ENCODE results near the gene SLC17A5. TPM values are rescaled to one million over a fixed set of nuclear protein-coding genes. Genes with fewer than 3 reads are reported as not detected.

Gene SLC17A5, protein sequence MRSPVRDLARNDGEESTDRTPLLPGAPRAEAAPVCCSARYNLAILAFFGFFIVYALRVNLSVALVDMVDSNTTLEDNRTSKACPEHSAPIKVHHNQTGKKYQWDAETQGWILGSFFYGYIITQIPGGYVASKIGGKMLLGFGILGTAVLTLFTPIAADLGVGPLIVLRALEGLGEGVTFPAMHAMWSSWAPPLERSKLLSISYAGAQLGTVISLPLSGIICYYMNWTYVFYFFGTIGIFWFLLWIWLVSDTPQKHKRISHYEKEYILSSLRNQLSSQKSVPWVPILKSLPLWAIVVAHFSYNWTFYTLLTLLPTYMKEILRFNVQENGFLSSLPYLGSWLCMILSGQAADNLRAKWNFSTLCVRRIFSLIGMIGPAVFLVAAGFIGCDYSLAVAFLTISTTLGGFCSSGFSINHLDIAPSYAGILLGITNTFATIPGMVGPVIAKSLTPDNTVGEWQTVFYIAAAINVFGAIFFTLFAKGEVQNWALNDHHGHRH
- polyA plus RNA-seq, result 1 to 10 TPM; 3.6 to 4.9 TPM

DNA sequence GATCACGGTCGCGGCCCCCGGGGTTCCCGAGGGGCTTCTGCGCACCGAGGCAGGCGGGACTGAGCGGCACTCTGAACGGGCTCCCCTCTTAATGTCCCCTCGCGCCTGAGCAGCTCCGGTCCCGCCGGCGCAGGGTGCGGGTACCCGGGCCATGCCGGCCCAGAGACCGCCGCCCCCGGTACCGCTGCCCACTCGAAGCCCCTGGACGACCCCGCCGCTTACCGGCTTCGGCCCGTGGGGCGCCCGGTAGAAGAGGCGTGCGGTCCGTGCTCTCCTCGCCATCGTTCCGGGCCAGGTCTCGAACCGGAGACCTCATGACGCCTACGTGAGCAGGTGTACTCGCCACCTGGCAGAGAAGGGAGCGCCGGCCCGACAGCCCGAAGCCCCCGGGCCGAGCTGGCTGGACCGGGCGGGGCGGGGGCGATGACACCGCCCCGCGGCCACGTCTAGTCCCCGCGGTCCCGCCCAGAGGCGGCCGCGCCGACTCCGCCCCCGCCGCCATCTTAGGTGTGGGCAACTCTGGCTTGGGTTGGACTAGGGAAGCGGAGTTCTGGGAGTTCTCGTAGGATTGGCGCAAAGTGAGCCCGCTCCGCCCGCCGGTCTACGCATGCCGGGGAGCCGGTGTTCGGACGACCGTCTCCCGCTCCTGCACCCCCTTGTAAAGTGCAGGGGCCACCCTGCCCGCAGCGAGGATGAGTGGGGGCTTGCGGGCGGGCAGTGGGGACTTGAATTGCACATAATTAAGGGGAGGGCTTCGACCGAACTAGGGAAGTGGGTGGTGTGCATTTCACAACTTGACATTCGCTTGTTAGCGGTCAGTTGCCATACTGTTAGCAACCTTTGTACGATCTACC is at the start of gene SLC17A5:
TSS of gene SLC17A5 (minus strand) at position 422 of the 854 bp plus-strand sequence. CDS start at position 316, 106 bp downstream.
- H3K27me3 ChIP-seq (ENCODE audit: control insufficient read depth in 1 of 2, insufficient read depth in 2 of 2, low read length in 2 of 2), result no peaks in the 10 kb centered on the region
- H3K36me3 ChIP-seq (ENCODE audit: control insufficient read depth in 2 of 2, insufficient read depth in 2 of 2, low read length in 1 of 2), result no peaks in the 10 kb centered on the region
- H3K9me3 ChIP-seq (ENCODE audit: control insufficient read depth in 2 of 2, insufficient read depth in 1 of 2, low read depth in 1 of 2, low read length in 1 of 2), result no peaks in the 10 kb centered on the region
- 1% methylated on average over 74 to 90 of the region's 90 CpGs for WGBS, 2 donors
- H3K4me1 ChIP-seq (ENCODE audit: control insufficient read depth in 2 of 2, insufficient read depth in 2 of 2, low read length in 1 of 2), result no peaks in the 10 kb centered on the region
- peak within 1 kb of the TSS; percentile 97 to 99 for H3K27ac ChIP-seq (ENCODE audit: low read depth in 2 of 2, low read length in 1 of 2)
- H3K4me3 ChIP-seq (ENCODE audit: low read depth in 1 of 2, low read length in 2 of 2), result peak within 1 kb of the TSS; percentile 85 to 99

DNA sequence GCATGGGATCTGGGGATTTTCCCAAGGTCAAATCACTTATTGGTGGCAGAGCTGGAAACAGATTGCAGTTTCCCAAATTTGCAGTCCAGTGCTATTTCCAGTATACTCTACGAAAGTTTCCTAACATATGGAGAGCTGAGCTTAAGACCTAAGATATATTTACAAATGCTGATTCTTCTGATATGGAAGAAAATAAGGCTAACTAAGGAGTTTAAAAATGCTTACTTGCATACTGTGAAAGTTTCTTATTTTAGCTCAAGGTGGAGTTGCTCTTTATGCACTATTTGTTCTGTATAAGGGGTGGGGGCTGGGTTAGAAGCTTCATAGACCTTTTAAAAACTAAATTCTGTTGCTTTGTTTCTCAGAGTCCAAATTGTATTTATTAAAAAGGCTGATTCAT is 49.7 kb upstream of the SLC17A5 start:
- Histone ChIP-seq H3K9me3 (ENCODE audit: control insufficient read depth in 2 of 2, insufficient read depth in 1 of 2, low read depth in 1 of 2, low read length in 1 of 2) (no peaks in the 10 kb centered on the region), H3K27ac (ENCODE audit: low read depth in 2 of 2, low read length in 1 of 2) (peak overlapping the region; percentile 55 to 82), H3K27me3 (ENCODE audit: control insufficient read depth in 1 of 2, insufficient read depth in 2 of 2, low read length in 2 of 2) (no peaks in the 10 kb centered on the region), H3K36me3 (ENCODE audit: control insufficient read depth in 2 of 2, insufficient read depth in 2 of 2, low read length in 1 of 2) (no peaks in the 10 kb centered on the region), H3K4me3 (ENCODE audit: low read depth in 1 of 2, low read length in 2 of 2) (no peak overlapping the region), H3K4me1 (ENCODE audit: control insufficient read depth in 2 of 2, insufficient read depth in 2 of 2, low read length in 1 of 2) (no peaks in the 10 kb centered on the region)
- 59 to 81% methylated on average over 1 of the region's 1 CpG for WGBS, 2 donors

GRCh38 chr6:73702444-73702843 is 48.7 kb upstream of the SLC17A5 start:
- H3K27ac ChIP-seq (ENCODE audit: low read depth in 2 of 2, low read length in 1 of 2), result peak overlapping the region; percentile 84 to 93
- H3K9me3 ChIP-seq (ENCODE audit: control insufficient read depth in 2 of 2, insufficient read depth in 1 of 2, low read depth in 1 of 2, low read length in 1 of 2), result no peaks in the 10 kb centered on the region
- 47 to 53% methylated on average over 2 of the region's 2 CpGs for WGBS, 2 donors

DNA sequence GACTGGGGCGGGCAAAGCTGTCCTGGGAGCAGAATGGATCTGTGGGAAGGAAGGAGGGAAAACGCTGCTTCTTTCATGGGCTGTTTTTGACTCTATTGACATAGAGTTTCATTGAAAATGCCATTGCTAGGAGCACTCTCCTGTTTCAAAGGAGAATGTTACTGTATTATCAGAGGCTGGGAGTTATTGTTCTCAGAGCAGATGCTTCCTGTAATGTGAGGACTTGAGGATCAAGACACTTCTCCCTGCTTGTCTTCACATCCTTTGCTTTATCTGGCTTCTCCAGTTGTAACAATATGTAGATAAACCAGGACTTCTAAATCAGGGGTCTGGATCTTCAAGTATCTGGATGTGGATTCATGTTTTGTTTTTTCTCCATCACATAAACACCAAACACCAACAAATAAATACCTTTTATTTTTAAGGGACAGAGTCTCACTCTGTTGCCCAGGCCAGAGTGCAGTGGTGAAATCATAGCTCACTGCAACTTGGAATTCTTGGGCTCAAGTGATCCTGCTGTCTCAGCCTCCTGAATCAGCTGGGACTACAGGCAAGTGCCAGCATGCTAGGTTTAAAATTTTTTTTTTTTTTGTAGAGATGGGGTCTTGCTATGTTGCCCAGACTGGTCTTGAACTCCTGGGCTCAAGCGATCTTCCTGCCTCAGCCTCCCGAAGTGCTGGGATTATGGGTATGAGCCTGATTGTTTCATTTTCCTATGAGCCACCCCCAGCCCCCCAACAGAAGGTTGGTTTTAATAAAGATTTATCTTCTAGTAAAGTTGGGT is 46.1 kb upstream of the SLC17A5 start:
- Histone ChIP-seq H3K9me3 (ENCODE audit: control insufficient read depth in 2 of 2, insufficient read depth in 1 of 2, low read depth in 1 of 2, low read length in 1 of 2) (no peaks in the 10 kb centered on the region), H3K4me3 (ENCODE audit: low read depth in 1 of 2, low read length in 2 of 2) (no peak overlapping the region), H3K27me3 (ENCODE audit: control insufficient read depth in 1 of 2, insufficient read depth in 2 of 2, low read length in 2 of 2) (no peaks in the 10 kb centered on the region), H3K4me1 (ENCODE audit: control insufficient read depth in 2 of 2, insufficient read depth in 2 of 2, low read length in 1 of 2) (no peaks in the 10 kb centered on the region), H3K36me3 (ENCODE audit: control insufficient read depth in 2 of 2, insufficient read depth in 2 of 2, low read length in 1 of 2) (no peaks in the 10 kb centered on the region), H3K27ac (ENCODE audit: low read depth in 2 of 2, low read length in 1 of 2) (no peak overlapping the region)
- WGBS, 2 donors, result 78 to 80% methylated on average over 4 of the region's 4 CpGs

More at GRCh38 chr6:73702444-73702843, 48.7 kb upstream of the SLC17A5 start:
- Histone ChIP-seq H3K27me3 (ENCODE audit: control insufficient read depth in 1 of 2, insufficient read depth in 2 of 2, low read length in 2 of 2) (no peaks in the 10 kb centered on the region), H3K4me1 (ENCODE audit: control insufficient read depth in 2 of 2, insufficient read depth in 2 of 2, low read length in 1 of 2) (no peaks in the 10 kb centered on the region), H3K36me3 (ENCODE audit: control insufficient read depth in 2 of 2, insufficient read depth in 2 of 2, low read length in 1 of 2) (no peaks in the 10 kb centered on the region), H3K4me3 (ENCODE audit: low read depth in 1 of 2, low read length in 2 of 2) (no peak overlapping the region)

DNA sequence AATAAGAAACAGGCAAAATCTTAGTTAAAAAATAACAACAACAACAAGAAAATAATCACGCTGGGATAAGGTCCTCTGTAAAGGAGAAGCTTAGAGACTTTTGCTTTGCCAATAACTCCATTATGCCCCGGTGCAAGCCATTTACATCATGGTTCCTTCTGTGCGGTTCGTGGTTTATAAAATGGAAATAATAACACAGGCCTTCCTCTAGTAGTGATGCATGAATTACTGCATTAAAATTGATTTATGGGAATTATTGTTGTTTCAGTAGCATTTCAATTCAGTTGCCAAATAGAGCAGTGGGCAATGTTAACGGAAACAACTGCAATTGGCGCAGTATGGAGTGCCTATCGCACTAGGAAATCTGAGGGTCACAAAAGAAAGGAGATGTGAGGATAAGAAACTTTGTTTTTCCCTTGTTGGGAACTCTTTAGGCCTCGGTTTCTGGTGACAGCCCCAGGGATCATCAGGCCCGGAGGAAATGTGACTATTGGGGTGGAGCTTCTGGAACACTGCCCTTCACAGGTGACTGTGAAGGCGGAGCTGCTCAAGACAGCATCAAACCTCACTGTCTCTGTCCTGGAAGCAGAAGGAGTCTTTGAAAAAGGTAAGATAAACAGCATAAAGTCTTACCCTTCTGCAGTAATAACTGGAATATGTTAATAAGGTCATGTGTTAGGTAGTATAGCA is 43.3 kb upstream of the SLC17A5 start:
- no peaks in the 10 kb centered on the region for H3K36me3 ChIP-seq (ENCODE audit: control insufficient read depth in 2 of 2, insufficient read depth in 2 of 2, low read length in 1 of 2)
- no peaks in the 10 kb centered on the region for H3K27me3 ChIP-seq (ENCODE audit: control insufficient read depth in 1 of 2, insufficient read depth in 2 of 2, low read length in 2 of 2)
- H3K4me1 ChIP-seq (ENCODE audit: control insufficient read depth in 2 of 2, insufficient read depth in 2 of 2, low read length in 1 of 2), result peaks cover 0 to 3% of the 10 kb centered on the region in 2 donors
- H3K9me3 ChIP-seq (ENCODE audit: control insufficient read depth in 2 of 2, insufficient read depth in 1 of 2, low read depth in 1 of 2, low read length in 1 of 2), result no peaks in the 10 kb centered on the region
- peak overlapping the region; percentile 34 to 63 for H3K27ac ChIP-seq (ENCODE audit: low read depth in 2 of 2, low read length in 1 of 2)
- 43 to 65% methylated on average over 10 of the region's 10 CpGs for WGBS, 2 donors
- H3K4me3 ChIP-seq (ENCODE audit: low read depth in 1 of 2, low read length in 2 of 2), result peak overlapping the region in 1 of 2 donors; percentile 62

DNA sequence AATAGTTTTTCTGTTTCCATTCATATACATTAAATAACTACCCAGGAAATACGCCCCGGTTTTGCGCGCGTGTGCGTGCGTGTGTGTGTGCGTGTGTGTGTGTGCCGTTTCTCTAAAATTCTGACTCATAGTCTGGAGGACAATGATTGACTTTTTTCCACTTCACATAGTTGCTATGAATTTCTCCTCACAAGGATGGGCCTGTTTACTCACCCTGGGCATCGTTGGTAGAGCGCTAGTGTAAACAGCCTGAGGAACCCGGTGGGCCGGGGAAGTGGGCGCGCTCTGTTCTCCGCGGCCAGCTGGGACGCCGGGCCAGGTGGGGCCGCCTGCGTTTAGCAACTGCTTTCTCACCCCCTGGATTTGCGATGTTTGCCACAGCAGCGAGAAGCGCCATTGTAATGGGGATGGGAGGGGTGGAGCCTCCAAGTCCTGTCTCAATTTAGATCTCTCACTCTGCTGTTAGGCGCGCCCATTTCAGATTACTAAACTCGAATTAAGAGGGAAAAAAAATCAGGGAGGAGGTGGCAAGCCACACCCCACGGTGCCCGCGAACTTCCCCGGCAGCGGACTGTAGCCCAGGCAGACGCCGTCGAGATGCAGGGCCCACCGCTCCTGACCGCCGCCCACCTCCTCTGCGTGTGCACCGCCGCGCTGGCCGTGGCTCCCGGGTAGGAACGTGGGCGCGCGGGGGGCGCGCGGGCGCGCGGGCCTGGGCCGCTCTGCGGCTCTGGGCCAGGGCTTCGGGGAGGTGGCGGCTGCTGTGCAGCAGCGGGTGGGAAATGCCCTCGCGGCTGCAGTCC is 42.0 kb upstream of the SLC17A5 start, which contains the start of gene CD109:
TSS of gene CD109 (plus strand) at position 585 of the 803 bp plus-strand sequence. CDS start at position 598, 13 bp downstream.
- Histone ChIP-seq H3K9me3 (ENCODE audit: control insufficient read depth in 2 of 2, insufficient read depth in 1 of 2, low read depth in 1 of 2, low read length in 1 of 2) (no peaks in the 10 kb centered on the region), H3K4me1 (ENCODE audit: control insufficient read depth in 2 of 2, insufficient read depth in 2 of 2, low read length in 1 of 2) (peaks cover 0 to 3% of the 10 kb centered on the region in 2 donors), H3K4me3 (ENCODE audit: low read depth in 1 of 2, low read length in 2 of 2) (peak within 1 kb of the TSS; percentile 62 to 72), H3K36me3 (ENCODE audit: control insufficient read depth in 2 of 2, insufficient read depth in 2 of 2, low read length in 1 of 2) (no peaks in the 10 kb centered on the region), H3K27ac (ENCODE audit: low read depth in 2 of 2, low read length in 1 of 2) (peak within 1 kb of the TSS; percentile 88 to 92), H3K27me3 (ENCODE audit: control insufficient read depth in 1 of 2, insufficient read depth in 2 of 2, low read length in 2 of 2) (no peaks in the 10 kb centered on the region)
- WGBS, 2 donors, result 2% methylated on average over 60 to 61 of the region's 61 CpGs

GRCh38 chr6:73694711-73695411 is 41.1 kb upstream of the SLC17A5 start:
- Histone ChIP-seq H3K36me3 (ENCODE audit: control insufficient read depth in 2 of 2, insufficient read depth in 2 of 2, low read length in 1 of 2) (no peaks in the 10 kb centered on the region), H3K27me3 (ENCODE audit: control insufficient read depth in 1 of 2, insufficient read depth in 2 of 2, low read length in 2 of 2) (no peaks in the 10 kb centered on the region), H3K9me3 (ENCODE audit: control insufficient read depth in 2 of 2, insufficient read depth in 1 of 2, low read depth in 1 of 2, low read length in 1 of 2) (no peaks in the 10 kb centered on the region), H3K27ac (ENCODE audit: low read depth in 2 of 2, low read length in 1 of 2) (peak overlapping the region; percentile 66 to 75), H3K4me3 (ENCODE audit: low read depth in 1 of 2, low read length in 2 of 2) (no peak overlapping the region), H3K4me1 (ENCODE audit: control insufficient read depth in 2 of 2, insufficient read depth in 2 of 2, low read length in 1 of 2) (peaks cover 0 to 3% of the 10 kb centered on the region in 2 donors)
- 38 to 57% methylated on average over 5 of the region's 5 CpGs for WGBS, 2 donors

DNA sequence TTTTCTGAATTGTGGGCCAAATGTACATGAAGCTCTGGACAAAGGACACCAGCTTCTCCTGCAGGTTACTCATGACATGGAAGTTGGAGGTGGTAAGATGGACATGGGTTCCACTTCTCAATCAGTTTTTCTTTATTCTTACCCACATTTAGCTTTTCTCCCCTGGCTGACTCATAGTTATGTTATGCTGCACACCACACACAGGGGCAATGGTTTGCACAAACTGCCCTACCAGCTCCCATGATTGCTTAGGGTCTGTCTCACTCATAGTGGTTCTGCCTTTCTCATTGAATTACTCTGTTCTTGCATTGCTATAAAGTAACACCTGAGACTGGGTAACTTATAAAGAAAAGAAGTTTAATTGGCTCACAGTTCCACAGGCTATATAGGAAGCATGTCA is 37.7 kb upstream of the SLC17A5 start:
- Histone ChIP-seq H3K27me3 (ENCODE audit: control insufficient read depth in 1 of 2, insufficient read depth in 2 of 2, low read length in 2 of 2) (no peaks in the 10 kb centered on the region), H3K9me3 (ENCODE audit: control insufficient read depth in 2 of 2, insufficient read depth in 1 of 2, low read depth in 1 of 2, low read length in 1 of 2) (no peaks in the 10 kb centered on the region), H3K27ac (ENCODE audit: low read depth in 2 of 2, low read length in 1 of 2) (no peak overlapping the region), H3K4me3 (ENCODE audit: low read depth in 1 of 2, low read length in 2 of 2) (no peak overlapping the region), H3K4me1 (ENCODE audit: control insufficient read depth in 2 of 2, insufficient read depth in 2 of 2, low read length in 1 of 2) (peaks cover 0 to 3% of the 10 kb centered on the region in 2 donors), H3K36me3 (ENCODE audit: control insufficient read depth in 2 of 2, insufficient read depth in 2 of 2, low read length in 1 of 2) (no peaks in the 10 kb centered on the region)

Data from esophagus (tissue), 2 donors.